OCI-LY7 (cell line): ENCODE data around the gene ARR3.

Experiments
- EZH2phosphoT487 ChIP-seq: fragments of 200-600 bp; sonication (generic); IDR thresholded peaks from 2 replicates; pipeline ENCODE4 v1.6.1; 2018; ENCODE audit warnings: low read depth, borderline replicate concordance, mild to moderate bottlenecking, mixed run types, antibody characterized with exemption, low read length, moderate library complexity, mixed read lengths
- TF ChIP-seq, protein P1 (sequence below): fragments of 200-600 bp; sonication (generic); conservative IDR thresholded peaks from 2 replicates; pipeline ENCODE4 v1.5.1; 2014; ENCODE audit warnings: mild to moderate bottlenecking, antibody characterized with exemption, low read length, moderate library complexity, mixed read lengths

DNA sequence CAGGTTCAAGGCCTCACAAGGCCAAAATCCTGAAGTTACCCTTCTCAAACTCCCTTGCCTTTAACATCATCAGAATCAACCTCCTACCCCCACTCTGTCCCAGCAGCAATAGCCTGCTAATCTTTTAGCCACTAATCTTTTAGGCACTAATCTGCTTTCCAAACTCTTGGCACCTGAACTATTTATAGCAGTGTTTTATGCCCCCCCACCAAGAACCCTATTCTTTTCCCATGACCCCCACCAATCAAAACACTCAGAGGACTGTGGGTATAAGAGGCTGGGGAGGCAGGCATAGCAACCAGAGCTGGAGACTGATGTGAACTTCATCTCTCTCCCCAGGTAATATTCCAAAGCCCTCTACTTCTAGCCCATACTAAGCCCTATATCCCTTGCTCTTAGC lies at the start of gene ARR3:
- TF ChIP-seq, protein P1, sequence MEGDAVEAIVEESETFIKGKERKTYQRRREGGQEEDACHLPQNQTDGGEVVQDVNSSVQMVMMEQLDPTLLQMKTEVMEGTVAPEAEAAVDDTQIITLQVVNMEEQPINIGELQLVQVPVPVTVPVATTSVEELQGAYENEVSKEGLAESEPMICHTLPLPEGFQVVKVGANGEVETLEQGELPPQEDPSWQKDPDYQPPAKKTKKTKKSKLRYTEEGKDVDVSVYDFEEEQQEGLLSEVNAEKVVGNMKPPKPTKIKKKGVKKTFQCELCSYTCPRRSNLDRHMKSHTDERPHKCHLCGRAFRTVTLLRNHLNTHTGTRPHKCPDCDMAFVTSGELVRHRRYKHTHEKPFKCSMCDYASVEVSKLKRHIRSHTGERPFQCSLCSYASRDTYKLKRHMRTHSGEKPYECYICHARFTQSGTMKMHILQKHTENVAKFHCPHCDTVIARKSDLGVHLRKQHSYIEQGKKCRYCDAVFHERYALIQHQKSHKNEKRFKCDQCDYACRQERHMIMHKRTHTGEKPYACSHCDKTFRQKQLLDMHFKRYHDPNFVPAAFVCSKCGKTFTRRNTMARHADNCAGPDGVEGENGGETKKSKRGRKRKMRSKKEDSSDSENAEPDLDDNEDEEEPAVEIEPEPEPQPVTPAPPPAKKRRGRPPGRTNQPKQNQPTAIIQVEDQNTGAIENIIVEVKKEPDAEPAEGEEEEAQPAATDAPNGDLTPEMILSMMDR: no peak
- no peak for TF ChIP-seq EZH2phosphoT487
